Smooth muscle cell of the brain vasculature (primary cell): Measurements from ENCODE around the gene PDE11A.

Experiments used
- DNase-seq: peaks from one replicate; pipeline ENCODE4 v3.0.0-alpha.2; 2012; ENCODE audit warnings: low read depth, low spot score

PDE11A gene

DNA sequence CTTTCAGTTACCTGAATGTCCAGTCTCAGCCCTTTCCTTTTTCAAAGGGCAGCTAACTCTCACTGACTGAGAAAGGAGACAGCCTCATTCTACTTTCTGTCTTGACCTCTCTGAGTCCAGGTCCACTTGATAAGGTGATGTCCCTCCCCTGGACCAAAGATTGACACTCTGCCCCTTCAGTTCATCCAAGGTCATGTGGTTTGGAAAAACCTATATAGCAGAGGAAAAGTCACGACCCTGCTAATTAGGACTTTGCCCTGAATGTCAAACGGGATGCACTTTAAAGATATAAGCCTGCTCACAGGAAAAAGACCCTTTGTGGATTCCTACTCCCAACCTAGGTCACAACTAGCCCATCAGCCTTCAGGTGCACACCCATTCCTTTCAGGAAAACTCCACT lies 471.7 kb downstream of the PDE11A start:
- no peak for DNase-seq

DNA sequence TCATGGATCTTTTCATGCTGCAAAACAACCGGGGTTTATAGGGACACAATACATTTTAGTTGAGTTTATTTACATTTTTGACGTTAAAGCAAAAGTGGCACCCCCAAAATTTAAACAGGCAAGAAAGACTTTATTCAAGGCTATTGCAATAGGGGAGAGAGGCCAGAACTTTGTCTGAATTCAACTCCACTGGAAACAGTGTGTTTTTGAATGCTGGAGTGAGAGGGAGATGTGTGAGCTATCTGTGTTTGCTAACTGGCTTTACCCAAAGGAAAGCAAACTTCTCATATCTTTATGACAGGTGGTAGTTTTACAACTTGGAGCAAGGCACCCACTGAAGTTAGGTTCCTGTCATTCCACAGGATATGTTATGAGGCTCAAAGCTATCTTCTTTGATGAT lies 472.6 kb downstream of the PDE11A start:
- DNase-seq = no peak

DNA sequence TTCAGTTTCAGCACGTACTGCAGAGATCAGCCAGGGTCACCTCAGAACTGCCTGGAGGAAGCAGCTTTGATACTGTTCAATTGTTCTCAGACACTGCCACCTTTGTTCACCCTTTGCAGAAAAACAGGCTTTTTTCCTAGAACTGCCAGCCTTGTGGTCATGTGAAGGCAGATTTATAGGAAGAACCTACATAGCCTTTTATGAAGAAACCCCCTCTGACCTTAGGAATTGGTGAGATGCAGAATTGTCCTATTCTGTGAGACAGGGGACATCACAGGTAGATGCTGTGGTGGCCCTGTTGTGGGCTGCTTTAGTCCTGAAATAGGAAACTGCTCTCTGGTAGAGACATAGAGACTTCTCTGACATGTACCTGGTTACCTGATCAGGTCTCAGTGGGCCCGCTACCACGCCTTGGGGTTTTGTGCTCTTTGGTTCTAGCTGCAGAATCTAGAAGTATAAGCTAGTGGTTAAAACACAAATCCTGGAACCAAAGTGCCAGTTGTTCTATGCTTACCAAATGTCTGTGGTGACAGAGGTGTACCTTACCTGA lies 473.4 kb downstream of the PDE11A start:
- DNase-seq = no peak

DNA sequence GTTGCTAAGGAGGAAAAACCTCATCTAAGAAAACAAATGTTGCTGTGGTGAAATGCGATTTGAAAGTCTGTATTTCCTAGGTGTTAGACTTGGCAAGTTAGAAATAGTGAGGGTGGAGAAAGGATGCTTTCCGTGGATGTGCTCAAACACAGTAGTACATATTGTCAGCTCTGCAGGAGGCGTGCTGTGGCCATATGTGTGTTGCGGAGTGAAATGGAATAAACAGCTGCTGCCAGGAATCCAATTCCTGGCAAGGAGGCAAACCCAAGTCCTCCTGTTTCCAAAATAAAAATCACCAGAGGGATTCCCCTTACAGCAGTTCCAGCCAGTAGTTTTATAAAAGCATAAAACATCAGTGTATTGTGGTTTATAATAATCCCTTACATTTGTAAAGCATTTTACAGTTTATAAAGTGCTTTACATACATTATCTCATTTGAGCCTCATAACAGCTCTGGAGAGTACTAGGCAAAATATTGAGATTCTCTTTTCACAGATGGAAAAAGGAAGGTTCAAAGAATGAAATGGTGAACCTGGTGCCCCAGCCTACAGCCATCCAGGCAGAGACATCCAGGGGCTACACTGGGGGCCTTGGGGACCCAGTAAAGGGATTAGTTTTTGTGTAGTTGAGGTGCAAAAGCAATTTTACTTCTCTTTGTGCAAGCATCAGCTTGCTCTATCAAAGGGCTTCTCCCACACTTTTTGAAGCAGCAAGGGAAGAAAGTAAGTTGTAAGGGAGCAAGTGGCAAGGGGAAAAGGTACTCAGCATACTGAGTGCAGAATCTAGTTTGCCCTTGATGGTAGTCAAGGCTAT lies 474.0 kb downstream of the PDE11A start:
- peak; percentile 46 for DNase-seq

DNA sequence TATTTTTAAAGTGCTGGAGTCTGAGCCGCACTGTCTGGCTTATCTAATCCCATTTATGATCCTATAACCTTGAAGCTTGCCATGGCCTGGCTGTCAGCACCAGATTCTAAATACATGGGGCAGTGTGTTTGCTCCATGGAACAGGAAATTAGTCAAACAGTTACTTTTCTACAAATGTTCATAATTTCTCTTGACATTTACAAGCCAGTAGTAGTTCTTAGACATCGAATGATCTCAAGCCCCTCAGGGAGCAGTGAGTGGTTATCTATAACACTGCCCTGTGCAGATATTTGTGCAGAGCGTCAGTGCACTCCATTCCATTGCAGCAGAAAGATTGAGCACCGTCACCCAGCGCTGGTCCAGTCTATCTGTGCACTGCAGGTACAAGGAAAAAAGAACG lies 474.8 kb downstream of the PDE11A start:
- DNase-seq = no peak

DNA sequence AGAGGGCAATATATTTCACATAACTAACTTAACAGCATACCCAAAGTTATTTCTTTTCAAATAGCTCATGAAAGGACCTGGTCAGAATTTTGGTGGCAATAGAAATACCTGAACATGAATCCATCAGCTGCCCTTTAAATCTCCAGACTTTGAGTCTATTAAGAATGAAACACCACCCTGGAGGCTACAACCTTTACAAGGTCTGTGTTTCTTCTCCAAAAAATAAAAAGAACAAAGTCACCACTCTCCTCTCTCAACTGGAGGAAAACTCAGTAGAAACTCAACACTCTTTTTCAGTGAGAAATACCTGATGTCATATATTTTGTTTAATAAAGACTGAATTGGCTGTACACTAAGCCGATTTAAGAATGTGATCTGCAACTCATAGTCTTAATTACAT lies 475.7 kb downstream of the PDE11A start:
- DNase-seq = no peak

DNA sequence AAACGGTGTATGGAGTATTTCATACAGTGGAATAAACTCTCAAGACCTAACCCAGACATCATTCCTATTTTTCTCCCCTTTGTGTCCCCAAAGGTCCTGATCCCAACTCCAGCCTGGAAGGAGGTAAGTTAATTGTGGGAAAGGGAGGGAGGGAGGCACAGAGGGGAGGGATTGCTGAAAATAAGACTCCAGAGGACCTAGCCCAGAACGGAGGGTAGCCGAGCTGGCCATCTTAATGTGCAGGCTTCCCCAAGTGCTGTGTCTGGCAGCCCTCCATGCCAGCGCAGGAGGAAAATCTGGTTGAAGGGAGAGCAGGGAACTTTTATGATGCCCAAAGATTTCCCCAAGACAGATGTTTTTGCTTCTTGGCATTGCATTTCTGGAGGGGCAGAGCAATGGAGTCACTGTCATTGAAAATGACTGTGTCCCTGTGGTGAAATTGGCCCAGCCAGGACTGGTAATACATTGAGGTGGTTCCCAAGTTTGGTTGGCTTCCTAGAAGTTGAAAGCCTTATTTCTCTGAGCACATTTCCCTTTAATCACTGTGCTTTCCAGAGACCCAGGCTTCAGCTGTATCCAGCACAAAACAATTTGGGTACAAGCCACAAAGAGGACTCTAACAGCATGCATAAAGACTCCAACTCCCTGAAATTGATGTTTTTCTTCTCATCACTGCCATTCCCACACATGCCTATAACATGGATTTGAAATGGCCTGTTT lies 477.3 kb downstream of the PDE11A start:
- no peak for DNase-seq

DNA sequence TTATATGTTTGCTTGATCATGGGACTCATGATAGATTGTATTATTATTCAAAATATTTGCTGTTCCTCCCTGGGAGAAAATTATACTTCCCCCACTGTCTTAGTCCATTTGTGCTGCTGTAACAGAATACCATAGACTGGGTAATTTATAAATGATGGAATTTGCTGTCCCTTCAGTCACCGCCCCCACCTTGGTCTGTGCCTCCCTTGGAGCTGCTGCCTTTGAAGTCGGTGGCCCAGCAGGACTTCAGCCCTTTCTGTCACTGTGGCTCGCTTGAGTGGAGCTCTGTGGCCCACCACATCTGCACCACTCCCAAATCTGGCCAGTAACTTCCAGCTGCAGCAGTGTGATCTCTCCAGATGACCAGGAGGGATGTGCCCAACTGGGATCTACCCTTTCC lies 479.2 kb downstream of the PDE11A start:
- DNase-seq = no peak

DNA sequence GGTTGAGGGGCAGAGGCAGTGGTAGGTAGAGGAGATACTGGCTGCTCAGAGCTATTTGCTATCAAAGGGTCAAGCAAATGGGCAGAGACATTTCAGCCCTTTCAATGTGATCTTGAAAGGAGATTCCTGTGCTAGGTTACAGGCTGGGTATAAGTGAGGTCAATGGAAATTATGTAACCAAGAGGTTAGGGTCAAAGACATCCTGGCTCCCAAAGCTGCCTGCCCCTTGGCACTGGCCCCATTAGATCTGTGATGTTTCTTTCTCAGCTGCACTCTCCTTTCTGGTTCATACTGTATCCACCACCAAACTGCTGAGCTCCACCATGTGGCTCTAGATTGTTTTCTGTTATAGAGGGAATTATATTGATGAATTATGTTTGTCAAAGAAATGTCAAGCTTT lies 479.6 kb downstream of the PDE11A start:
- DNase-seq = no peak

DNA sequence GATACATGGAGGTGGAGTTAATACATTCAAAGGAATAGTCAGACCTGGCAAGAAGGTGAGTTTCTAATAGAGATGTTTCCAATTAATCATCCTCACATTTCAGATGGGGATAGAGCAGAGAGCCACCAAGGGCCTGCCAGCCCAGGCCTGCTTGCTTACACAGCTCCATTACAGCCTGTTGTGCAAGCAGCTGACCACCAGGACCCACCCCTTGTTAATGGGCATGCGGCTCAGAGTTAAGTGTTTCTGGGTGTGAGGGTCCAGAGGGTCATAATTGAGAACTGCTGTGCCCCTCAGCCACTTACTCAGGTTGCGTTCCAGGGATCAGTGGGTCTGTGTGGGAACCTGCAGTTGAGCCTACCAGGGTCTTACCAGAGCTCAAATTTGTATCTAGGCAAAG lies 480.2 kb downstream of the PDE11A start:
- no peak for DNase-seq

DNA sequence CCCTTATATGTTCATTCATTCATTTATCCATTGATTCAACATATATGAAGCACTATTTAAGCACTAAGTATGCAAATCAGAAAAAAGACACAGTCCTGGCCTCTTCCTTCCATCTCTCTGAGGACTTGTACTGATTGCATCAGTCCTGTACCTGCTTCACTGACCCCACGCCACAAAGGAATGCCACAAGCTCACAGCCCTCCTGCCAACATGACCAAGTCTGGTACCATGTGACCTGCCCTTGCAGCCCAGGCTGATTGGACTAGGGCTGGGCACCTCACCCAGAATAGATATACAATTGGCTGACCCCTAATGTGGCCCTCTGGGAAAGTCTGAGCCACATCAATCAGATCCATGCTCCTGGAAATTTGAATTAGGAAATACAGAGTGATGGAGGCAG lies 483.4 kb downstream of the PDE11A start:
- no peak for DNase-seq

DNA sequence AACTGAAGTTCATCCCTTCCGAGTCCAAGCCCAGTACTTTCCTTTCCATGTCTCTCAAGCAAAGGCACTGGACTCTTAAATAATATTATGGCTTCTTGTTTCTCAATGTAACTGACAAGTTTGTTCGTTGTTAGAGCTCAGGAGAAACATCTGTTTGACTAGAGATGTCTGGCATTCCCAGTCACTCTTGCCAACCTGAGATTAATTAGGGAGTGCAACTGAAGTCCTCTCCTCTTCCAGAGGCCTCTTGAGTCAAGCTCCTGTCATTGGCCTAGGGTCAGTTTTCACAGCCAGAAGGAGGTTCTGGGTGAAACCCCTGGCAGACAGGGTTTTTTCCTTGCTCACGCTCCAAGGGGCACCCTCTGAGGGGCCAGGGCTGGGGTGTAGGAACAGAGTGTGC lies 483.9 kb downstream of the PDE11A start:
- DNase-seq = no peak

DNA sequence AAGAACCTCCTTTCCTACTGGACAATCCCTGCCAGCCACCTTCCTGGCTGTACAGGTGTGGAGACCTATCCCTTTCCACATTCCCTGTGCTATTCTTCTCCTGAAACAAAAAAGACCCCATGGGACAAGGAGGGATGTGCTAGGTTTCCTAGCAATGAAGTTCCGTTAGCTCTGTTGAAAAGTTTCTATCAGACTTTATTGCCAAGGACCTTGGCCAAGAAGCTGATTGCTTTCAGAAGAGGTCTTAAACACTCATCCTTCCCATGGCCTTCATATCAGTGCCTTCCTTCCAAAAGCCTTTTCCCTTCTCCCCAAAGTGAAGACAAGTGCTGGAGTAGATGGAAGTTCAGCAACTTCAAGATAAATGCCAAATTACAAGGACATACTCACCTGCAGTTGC lies 485.2 kb downstream of the PDE11A start:
- no peak for DNase-seq

DNA sequence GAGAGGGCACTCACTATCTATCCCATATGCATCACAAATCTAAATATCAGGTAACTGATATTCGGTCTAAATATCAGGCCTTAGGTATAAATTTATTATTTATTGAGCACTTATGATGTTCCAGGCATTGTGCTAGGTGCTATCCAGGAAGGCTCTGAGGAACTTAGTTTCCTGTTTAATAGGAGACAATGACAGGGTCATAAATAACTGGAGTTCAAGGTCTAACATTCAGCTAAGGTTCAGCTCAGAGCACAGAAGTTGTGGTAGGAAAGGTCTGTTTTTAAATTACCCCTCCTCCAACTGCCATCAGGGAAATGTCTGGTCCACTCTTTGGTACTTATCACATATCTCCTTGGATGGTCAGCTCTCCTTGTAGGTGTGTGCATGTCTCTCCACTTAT lies 486.4 kb downstream of the PDE11A start:
- no peak for DNase-seq

DNA sequence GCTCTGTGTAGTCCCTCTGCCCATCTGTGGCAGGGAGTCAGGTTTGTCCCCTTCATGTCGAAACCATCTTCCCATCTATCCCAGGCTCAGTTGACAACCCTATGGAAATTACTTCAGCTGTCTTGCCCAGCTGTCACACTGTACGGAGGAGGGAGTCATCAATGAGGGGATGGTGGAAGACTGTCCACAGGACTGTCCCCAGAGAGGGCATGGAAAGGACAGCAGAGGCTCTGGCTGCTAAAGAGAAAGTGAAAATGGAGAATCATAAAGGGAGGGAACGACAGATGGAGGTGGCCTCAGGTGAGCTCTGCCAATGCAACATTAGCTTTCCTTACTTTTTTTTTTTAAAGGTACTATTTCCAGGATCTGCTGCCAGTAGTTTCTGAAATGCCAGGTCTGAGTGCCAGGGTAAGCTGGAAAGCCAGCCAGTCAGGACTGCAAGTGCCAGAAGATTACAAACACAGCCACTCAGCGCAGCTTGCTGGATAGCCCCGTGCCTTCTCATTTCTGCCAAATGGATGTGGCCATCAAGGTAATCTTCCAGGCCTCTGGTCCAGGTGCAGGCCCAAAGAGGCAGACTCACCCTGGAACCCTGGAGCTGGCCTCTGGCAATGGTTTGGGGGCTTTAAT lies 487.2 kb downstream of the PDE11A start:
- DNase-seq = no peak

DNA sequence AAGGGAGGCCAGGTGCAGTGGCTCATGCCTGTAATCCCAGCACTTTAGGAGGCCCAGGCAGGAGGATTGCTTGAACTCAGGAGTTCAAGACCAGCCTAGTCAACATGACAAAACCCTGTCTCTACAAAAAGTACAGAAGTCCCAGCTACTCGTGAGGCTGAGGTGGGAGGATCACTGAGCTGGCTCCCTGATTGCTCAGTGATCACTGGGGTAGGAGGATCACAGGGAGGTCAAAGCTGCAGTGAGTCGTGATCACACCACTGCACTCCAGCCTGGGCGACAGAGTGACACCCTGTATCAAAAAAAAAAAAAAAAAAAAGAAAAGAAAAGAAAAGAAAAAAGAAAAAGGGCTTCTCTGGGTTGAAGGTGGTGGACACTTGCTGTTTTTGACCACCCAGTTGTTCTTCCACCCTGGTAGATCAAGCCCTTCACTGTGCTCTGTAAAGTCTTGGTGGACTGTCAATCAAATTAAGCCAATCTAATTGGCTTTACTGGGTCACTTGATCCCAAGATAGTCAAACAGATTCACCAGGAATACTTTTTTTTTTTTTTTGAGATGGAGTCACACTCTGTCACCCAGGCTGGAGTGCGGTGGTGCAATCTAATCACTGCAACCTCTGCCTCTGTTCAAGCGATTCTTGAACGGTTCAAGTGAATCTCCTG lies 488.4 kb downstream of the PDE11A start:
- DNase-seq = no peak

DNA sequence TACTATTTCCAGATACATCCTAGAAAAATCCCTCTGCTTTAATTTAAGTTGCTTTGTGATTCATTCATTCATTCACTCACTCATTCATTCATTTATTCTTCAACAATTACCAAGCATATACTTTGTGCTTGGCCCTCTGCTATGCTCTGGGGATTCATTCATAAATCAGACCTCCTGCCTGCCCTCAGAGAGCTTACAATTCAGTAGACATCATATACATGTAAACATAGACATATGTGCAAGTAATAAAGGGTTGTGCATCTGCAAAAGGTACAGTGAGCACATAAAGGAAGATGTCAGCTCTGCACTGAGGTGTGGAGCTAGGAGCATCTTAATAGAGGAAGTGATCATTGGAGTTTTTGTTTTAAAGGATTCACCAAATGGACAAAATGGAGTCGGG lies 490.6 kb downstream of the PDE11A start:
- DNase-seq = no peak

DNA sequence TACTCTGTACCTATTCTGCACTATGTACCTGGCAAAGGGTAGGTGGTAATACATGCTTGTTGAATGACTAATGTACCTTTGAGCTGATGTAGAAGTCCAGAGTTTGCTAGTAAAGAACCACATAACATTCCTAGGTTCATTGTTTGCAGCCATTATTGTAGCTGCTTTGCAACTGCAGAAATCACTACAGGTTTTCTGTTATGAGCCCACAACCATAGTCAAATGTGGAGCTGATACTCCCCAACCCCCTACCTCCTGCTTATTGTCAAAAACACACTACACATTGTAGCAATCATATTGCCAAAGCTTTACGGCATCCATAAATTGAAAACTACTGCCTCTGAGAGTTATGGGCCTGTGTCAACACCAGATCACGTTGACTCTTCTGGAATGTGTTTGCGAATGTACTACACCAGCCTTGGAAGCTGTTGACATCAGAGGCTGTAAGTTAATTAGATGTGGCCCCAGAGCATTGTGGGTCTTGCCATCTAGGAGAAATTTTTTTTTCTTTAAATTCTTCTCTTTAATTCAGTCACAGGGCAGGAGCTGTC lies 493.0 kb downstream of the PDE11A start:
- DNase-seq = no peak

DNA sequence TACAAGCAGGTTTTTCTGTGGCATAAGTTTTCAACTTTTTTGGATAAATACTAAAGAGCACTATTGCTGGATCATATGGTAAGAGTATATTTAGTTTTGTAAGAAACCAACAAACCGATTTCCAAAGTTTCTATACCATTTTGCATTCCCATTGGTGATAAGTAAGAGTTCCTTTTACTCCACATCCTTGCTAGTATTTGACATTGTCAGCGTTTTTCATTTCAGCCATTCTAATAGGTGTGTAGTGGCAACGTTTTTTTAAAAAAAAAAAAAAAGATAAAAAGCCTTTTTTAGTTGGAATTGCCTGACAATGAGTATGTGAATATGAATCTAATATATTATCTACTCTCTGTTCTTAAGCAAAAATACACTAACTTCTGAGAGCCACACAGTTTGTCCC lies 494.1 kb downstream of the PDE11A start:
- DNase-seq = no peak

DNA sequence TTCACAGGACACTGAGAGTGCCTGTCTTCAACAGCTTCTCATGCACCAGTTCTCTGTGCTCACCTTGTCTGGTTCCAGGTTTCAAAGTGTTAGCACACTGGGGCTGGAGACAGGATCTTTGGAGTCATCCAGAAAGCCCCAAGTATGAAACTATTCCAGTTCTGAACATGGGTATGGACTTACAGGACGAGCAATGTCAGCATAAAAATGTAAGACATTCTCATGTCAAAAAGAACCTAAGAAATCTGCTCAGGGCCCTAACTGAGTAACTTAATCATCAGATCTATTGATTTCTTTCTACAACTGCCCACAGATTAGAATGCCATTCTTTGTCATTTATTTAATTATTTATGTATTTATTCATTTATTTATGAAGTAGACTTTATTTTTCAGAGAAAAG lies 495.5 kb downstream of the PDE11A start:
- no peak for DNase-seq

DNA sequence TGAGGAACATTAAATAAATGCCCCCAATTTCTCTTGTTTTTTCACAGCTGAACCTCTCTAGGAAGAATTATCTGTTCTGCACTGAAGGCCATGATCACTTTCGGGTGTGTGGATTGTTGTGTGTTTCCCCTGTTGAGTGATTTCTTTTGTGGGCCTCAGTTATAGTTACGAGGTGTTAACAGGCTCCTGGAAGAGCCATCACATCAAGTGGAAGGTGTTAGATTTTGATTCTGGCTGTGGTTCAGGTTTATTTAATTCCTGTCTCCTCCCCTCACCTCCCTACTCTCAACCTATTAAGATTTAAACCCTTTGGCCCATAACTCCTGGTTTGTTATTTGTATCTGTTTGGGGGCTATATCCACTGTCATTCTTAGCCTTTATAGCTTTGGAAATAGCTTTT lies 497.2 kb downstream of the PDE11A start:
- DNase-seq = no peak

DNA sequence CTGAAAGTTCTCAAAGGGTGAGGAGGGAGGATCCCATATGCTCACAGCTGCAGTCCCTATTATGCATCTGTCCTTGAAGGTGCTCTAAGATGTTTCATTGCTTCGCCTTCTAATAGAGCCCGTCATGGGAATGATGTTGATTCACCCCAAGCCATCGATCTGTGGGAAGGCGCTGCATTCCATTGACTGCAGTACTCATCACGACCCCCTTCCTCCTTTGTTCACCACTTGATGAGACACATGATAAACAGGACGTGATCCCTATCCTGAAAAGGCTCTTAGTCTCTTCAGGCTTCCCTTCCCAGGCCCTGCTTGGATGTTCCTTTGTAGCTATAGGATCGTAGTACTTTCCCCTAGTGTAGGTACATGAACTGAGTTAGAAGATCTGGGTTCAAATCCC lies 498.2 kb downstream of the PDE11A start:
- DNase-seq = no peak
